WTC11 (cell line): Measurements from ENCODE around the gene ADRB2. TPM values are rescaled to one million over a fixed set of nuclear protein-coding genes. Genes with fewer than 3 reads are reported as not detected.

ENCODE experiments used
- ATAC-seq: fragments of 200-7000 bp; cut with Tn5 transposase; 2 replicates; pipeline ENCODE4 v1.10.0; 2021; ENCODE audit warnings: mild to moderate bottlenecking, moderate library complexity
- CTCF ChIA-PET: fragments of 300-600 bp; sonication (Branson Sonifier 250); formaldehyde crosslinking; loops from one replicate; lab custom pipeline; 2021; ENCODE audit warnings: antibody characterized with exemption; lab: Charles Lee
- POLR2A ChIA-PET: fragments of 350-600 bp; sonication (Branson Sonifier 250); formaldehyde crosslinking; loops from one replicate; lab custom pipeline; 2021; ENCODE audit warnings: antibody characterized with exemption; lab: Charles Lee
- DNase-seq: peaks from one replicate; pipeline ENCODE4 v3.0.0; 2021; ENCODE audit warnings: low spot score
- H3K27ac Mint-ChIP-seq: 2 replicates; pipeline ENCODE4 v1.8.0; 2021; ENCODE audit warnings: mixed read lengths
- H3K27me3 Mint-ChIP-seq: 2 replicates; pipeline ENCODE4 v1.8.0; 2021; ENCODE audit warnings: low read depth, mild to moderate bottlenecking, moderate library complexity, mixed read lengths
- H3K36me3 Mint-ChIP-seq: 2 replicates; pipeline ENCODE4 v1.8.0; 2021; ENCODE audit warnings: mixed read lengths
- H3K4me1 Mint-ChIP-seq: 2 replicates; pipeline ENCODE4 v1.8.0; 2022; ENCODE audit warnings: mixed read lengths
- H3K4me3 Mint-ChIP-seq: 2 replicates; pipeline ENCODE4 v1.8.0; 2021; ENCODE audit warnings: mild to moderate bottlenecking, moderate library complexity, mixed read lengths
- H3K9me3 Mint-ChIP-seq: 2 replicates; pipeline ENCODE4 v1.8.0; 2021; ENCODE audit warnings: mixed read lengths
- EMX1 ChIP-seq: fragments of 250-450 bp; sonication (Bioruptor Pico); IDR thresholded peaks from 2 replicates; pipeline ENCODE4 v1.8.0; 2021; ENCODE audit warnings: mild to moderate bottlenecking
- ETV6 ChIP-seq: sonication (generic); formaldehyde crosslinking; IDR thresholded peaks from 2 replicates; pipeline ENCODE4 v1.8.1; 2022; ENCODE audit warnings: mild to moderate bottlenecking, missing genetic modification reagents
- FOXJ3 ChIP-seq: sonication (generic); formaldehyde crosslinking; IDR thresholded peaks from 2 replicates; pipeline ENCODE4 v1.9.0; 2021; ENCODE audit warnings: missing genetic modification reagents, mild to moderate bottlenecking, borderline replicate concordance
- FOXK1 ChIP-seq: sonication (generic); formaldehyde crosslinking; IDR thresholded peaks from 2 replicates; pipeline ENCODE4 v1.8.0; 2022; ENCODE audit warnings: mild to moderate bottlenecking, moderate library complexity, missing genetic modification reagents
- MXD4 ChIP-seq: fragments of 250-450 bp; sonication (Bioruptor Pico); IDR thresholded peaks from 2 replicates; pipeline ENCODE4 v1.8.0; 2021; ENCODE audit warnings: mild to moderate bottlenecking, moderate library complexity, borderline replicate concordance
- MYBL2 ChIP-seq: sonication (generic); formaldehyde crosslinking; IDR thresholded peaks from 2 replicates; pipeline ENCODE4 v1.8.1; 2023; ENCODE audit warnings: mild to moderate bottlenecking, moderate library complexity, missing genetic modification reagents
- NR2C2 ChIP-seq: sonication (generic); formaldehyde crosslinking; IDR thresholded peaks from 2 replicates; pipeline ENCODE4 v1.8.0; 2022; ENCODE audit warnings: mild to moderate bottlenecking, missing genetic modification reagents
- OVOL2 ChIP-seq: fragments of 250-450 bp; sonication (Bioruptor Pico); IDR thresholded peaks from 2 replicates; pipeline ENCODE4 v1.9.0; 2021; ENCODE audit warnings: mild to moderate bottlenecking, borderline replicate concordance
- PRRX2 ChIP-seq: fragments of 250-450 bp; sonication (Bioruptor Pico); IDR thresholded peaks from 2 replicates; pipeline ENCODE4 v1.8.0; 2021; ENCODE audit warnings: mild to moderate bottlenecking
- RORB ChIP-seq: fragments of 250-450 bp; sonication (Bioruptor Pico); IDR thresholded peaks from 2 replicates; pipeline ENCODE4 v1.9.0; 2021; ENCODE audit warnings: mild to moderate bottlenecking
- SMAD4 ChIP-seq: sonication (generic); formaldehyde crosslinking; IDR thresholded peaks from 2 replicates; pipeline ENCODE4 v1.8.0; 2022; ENCODE audit warnings: mild to moderate bottlenecking, missing genetic modification reagents
- SOX15 ChIP-seq: fragments of 250-450 bp; sonication (Bioruptor Pico); IDR thresholded peaks from 2 replicates; pipeline ENCODE4 v1.9.0; 2021; ENCODE audit warnings: mild to moderate bottlenecking
- SP1 ChIP-seq: sonication (generic); formaldehyde crosslinking; conservative IDR thresholded peaks from 2 replicates; pipeline ENCODE4 v1.8.1; 2022; ENCODE audit warnings: missing genetic modification reagents
- TEAD4 ChIP-seq: sonication (generic); formaldehyde crosslinking; IDR thresholded peaks from 2 replicates; pipeline ENCODE4 v1.8.0; 2022; ENCODE audit warnings: mild to moderate bottlenecking, missing genetic modification reagents
- ZNF416 ChIP-seq: fragments of 250-450 bp; sonication (Bioruptor Pico); IDR thresholded peaks from 2 replicates; pipeline ENCODE4 v1.9.0; 2021; ENCODE audit warnings: mild to moderate bottlenecking, inconsistent platforms
- ZNF425 ChIP-seq: fragments of 250-450 bp; sonication (Bioruptor Pico); conservative IDR thresholded peaks from 2 replicates; pipeline ENCODE4 v1.9.0; 2021; ENCODE audit warnings: mild to moderate bottlenecking
- ZNF512 ChIP-seq: sonication (generic); formaldehyde crosslinking; IDR thresholded peaks from 2 replicates; pipeline ENCODE4 v1.8.1; 2022; ENCODE audit warnings: missing genetic modification reagents, borderline replicate concordance
- ZNF532 ChIP-seq: fragments of 250-450 bp; sonication (Bioruptor Pico); IDR thresholded peaks from 2 replicates; pipeline ENCODE4 v1.9.0; 2021; ENCODE audit warnings: mild to moderate bottlenecking, borderline replicate concordance
- total RNA-seq: library from RNA; stranded (reverse); gene quantifications from 3 replicates; pipeline ENCODE4 v1.2.3, GENCODE V29; 2021
- TF ChIP-seq, protein P1 (sequence below): fragments of 250-450 bp; sonication (Bioruptor Pico); IDR thresholded peaks from 2 replicates; pipeline ENCODE4 v2.1.2; 2022; ENCODE audit warnings: mild to moderate bottlenecking, moderate library complexity

Gene ADRB2
- total RNA-seq, 1 experiment from 2014 or later = 1.2 TPM

DNA sequence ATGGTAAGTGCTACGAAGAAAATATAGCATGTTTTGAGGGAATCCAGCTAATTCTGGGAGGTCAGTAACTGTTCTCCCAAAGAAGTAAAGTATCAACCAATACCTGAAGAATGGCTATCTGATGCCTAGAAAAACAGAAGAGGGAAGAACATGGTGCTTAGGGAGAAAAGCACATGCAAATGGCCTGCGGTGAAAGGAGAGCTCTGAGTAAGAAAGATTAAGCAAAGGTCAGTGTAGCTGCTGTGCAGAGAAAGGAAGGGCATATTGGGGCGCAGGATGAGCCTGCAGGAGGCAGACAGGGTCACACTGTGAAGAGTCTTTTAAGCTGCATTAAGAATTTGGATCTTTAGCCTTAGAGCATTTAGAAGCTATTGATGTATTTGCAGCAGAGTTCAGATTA lies 11.0 kb downstream of the ADRB2 start (continued):
- TF ChIP-seq ZNF512 (no peak), EMX1 (CRISPR knock-in tag) (no peak)
- TF ChIP-seq, all 79 proteins: peak for 0

GRCh38 chr5:148838357-148838756 lies 11.9 kb downstream of the ADRB2 start:
- H3K4me3 Mint-ChIP-seq = no peak overlapping the region
- H3K9me3 Mint-ChIP-seq = no peaks in the 10 kb centered on the region
- no peaks in the 10 kb centered on the region for H3K36me3 Mint-ChIP-seq
- TF ChIP-seq ZNF416 (CRISPR knock-in tag) (no peak), ZNF425 (CRISPR knock-in tag) (no peak)
- no peaks in the 10 kb centered on the region for H3K4me1 Mint-ChIP-seq
- H3K27ac Mint-ChIP-seq = no peak overlapping the region
- ATAC-seq = no peak
- H3K27me3 Mint-ChIP-seq = no peaks in the 10 kb centered on the region
- POLR2A ChIA-PET = no interaction called here
- DNase-seq = no peak
- CTCF ChIA-PET = interaction anchor here (0.7 to 1.6 kb wide), 3 partner anchors 107 to 1444 kb away, joined by 3 to 4 read pairs (median 3); no protein-coding TSS in a partner anchor

DNA sequence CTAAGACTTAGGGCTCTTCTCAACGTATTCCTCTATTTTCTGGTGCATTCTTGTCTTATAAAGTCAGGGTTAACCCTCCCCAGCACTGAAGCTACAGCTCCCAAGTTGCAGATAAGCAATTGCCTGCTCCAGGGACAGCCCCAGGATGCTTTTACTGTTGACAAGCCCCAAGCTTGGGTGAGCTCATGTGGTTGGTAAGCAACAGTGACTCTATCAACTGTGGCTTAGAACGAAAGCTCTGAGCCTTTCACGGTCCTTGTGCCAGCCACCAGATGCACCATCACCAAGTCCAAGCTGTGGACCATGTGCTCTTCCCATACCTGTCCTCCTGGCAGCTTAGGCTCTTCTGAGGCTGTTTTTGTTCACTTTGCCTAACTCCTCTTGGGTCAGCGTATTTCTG lies 13.5 kb downstream of the ADRB2 start:
- H3K27ac Mint-ChIP-seq = no peak overlapping the region
- no peak for TF ChIP-seq SP1 (CRISPR knock-in tag)
- TF ChIP-seq FOXK1 (CRISPR knock-in tag) = no peak
- no peak for TF ChIP-seq FOXJ3 (CRISPR knock-in tag)
- TF ChIP-seq, protein P1, sequence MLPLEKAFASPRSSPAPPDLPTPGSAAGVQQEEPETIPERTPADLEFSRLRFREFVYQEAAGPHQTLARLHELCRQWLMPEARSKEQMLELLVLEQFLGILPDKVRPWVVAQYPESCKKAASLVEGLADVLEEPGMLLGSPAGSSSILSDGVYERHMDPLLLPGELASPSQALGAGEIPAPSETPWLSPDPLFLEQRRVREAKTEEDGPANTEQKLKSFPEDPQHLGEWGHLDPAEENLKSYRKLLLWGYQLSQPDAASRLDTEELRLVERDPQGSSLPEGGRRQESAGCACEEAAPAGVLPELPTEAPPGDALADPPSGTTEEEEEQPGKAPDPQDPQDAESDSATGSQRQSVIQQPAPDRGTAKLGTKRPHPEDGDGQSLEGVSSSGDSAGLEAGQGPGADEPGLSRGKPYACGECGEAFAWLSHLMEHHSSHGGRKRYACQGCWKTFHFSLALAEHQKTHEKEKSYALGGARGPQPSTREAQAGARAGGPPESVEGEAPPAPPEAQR (CRISPR knock-in tag) = no peak
- no peak for TF ChIP-seq SMAD4
- no peak for TF ChIP-seq SOX15 (CRISPR knock-in tag)
- no peak for TF ChIP-seq MXD4 (CRISPR knock-in tag)
- TF ChIP-seq MYBL2 = no peak
- no peak for TF ChIP-seq TEAD4 (CRISPR knock-in tag)
- TF ChIP-seq RORB (CRISPR knock-in tag) = no peak
- TF ChIP-seq OVOL2 = no peak
- no peak for TF ChIP-seq ETV6
- TF ChIP-seq NR2C2 (CRISPR knock-in tag) = no peak
- TF ChIP-seq ZNF532 (CRISPR knock-in tag) = no peak
- TF ChIP-seq PRRX2 = no peak
- H3K4me3 Mint-ChIP-seq = no peak overlapping the region
- POLR2A ChIA-PET = no interaction called here
- DNase-seq (no peak), ATAC-seq (no peak)
- H3K4me1 Mint-ChIP-seq = no peaks in the 10 kb centered on the region
- H3K9me3 Mint-ChIP-seq = no peaks in the 10 kb centered on the region
- no peaks in the 10 kb centered on the region for H3K36me3 Mint-ChIP-seq
- CTCF ChIA-PET = interaction anchor here (1.6 kb wide), 1 partner anchor 19 kb away, joined by 4 read pairs; no protein-coding TSS in a partner anchor
- H3K27me3 Mint-ChIP-seq = no peaks in the 10 kb centered on the region
